ENCODE data around the gene SNAP91.
"Not testable (repeated sequence)": the region's sequence is repeated elsewhere in the genome, so short reads cannot be mapped to it uniquely, and the experiment has no call there.

SNAP91 gene

GRCh38 chr6:83708970-83709747, at the start of gene SNAP91:
SNAP91 (minus strand) TSS chr6:83709101; CDS start chr6:83707927, 1,174 bp downstream.
- no peak for DNase-seq

- DNase-seq: no peak
These were observed 49.6 kb upstream of the SNAP91 start for GRCh38 chr6:83758533-83758932.

- DNase-seq: no peak
These were observed 48.1 kb upstream of the SNAP91 start for GRCh38 chr6:83757021-83757420.

GRCh38 chr6:83756565-83756964, 47.7 kb upstream of the SNAP91 start:
- DNase-seq: no peak

- DNase-seq: not testable (repeated sequence)
These were observed 43.5 kb upstream of the SNAP91 start for GRCh38 chr6:83752375-83752774.

- DNase-seq: no peak
These were observed 32.2 kb upstream of the SNAP91 start for GRCh38 chr6:83741089-83741488.

- no peak for DNase-seq
These were observed 26.6 kb upstream of the SNAP91 start for GRCh38 chr6:83735461-83735860.

- DNase-seq: no peak
These were observed 21.0 kb upstream of the SNAP91 start for GRCh38 chr6:83729871-83730270.

- no peak for DNase-seq
These were observed 14.0 kb upstream of the SNAP91 start for GRCh38 chr6:83722876-83723275.

GRCh38 chr6:83717809-83718208, 8.9 kb upstream of the SNAP91 start:
- DNase-seq: no peak

- DNase-seq: no peak
These were observed 3.1 kb upstream of the SNAP91 start for GRCh38 chr6:83711958-83712357.

GRCh38 chr6:83709748-83710050, 798 bp upstream of the SNAP91 start:
- no peak for DNase-seq

GRCh38 chr6:83708546-83708969, 343 bp downstream of the SNAP91 start:
- DNase-seq: no peak

- DNase-seq: no peak
These were observed 914 bp downstream of the SNAP91 start for GRCh38 chr6:83707829-83708545.

- no peak for DNase-seq
These were observed 6.2 kb downstream of the SNAP91 start for GRCh38 chr6:83702749-83703148.

GRCh38 chr6:83702077-83702476, 6.8 kb downstream of the SNAP91 start:
- DNase-seq: no peak

GRCh38 chr6:83696674-83697073, 12.2 kb downstream of the SNAP91 start:
- DNase-seq: no peak

GRCh38 chr6:83685481-83685880, 23.4 kb downstream of the SNAP91 start:
- DNase-seq: no peak

GRCh38 chr6:83677791-83678190, 31.1 kb downstream of the SNAP91 start:
- DNase-seq: no peak

- no peak for DNase-seq
These were observed 70.9 kb downstream of the SNAP91 start for GRCh38 chr6:83637953-83638352.

GRCh38 chr6:83636800-83637199, 72.1 kb downstream of the SNAP91 start:
- no peak for DNase-seq

GRCh38 chr6:83633609-83634008, 75.3 kb downstream of the SNAP91 start:
- DNase-seq: no peak

- DNase-seq: no peak
These were observed 75.8 kb downstream of the SNAP91 start for GRCh38 chr6:83633149-83633548.

GRCh38 chr6:83629908-83630307, 79.0 kb downstream of the SNAP91 start:
- DNase-seq: not testable (repeated sequence)

Measured in activated CD4-positive, alpha-beta T cell treated with anti-CD3 and anti-CD28 coated beads, Interleukin-2, amount 50 U/mL, for 1 hour (primary cell).